ENCODE measurements around the gene OLA1. TPM values are rescaled to one million over a fixed set of nuclear protein-coding genes. Genes with fewer than 3 reads are reported as not detected.

OLA1 gene
- total RNA-seq, 2 donors from 2014 or later: 43.8 to 56.7 TPM

- Histone ChIP-seq H3K27me3 (no peaks in the 10 kb centered on the region), H3K9me3 (no peaks in the 10 kb centered on the region), H3K4me1 (peaks cover 0 to 6% of the 10 kb centered on the region in 2 donors), H3K27ac (no peak overlapping the region), H3K36me3 (no peaks in the 10 kb centered on the region), H3K4me3 (no peak overlapping the region)
- no peak for DNase-seq (ENCODE audit: low spot score)
- peak in 1 of 2 donors; percentile 23 for TF ChIP-seq CTCF (IDR thresholded peaks at IDR 0.05)
Observed at GRCh38 chr2:174048243-174048642, 200.1 kb downstream of the OLA1 start.

DNA sequence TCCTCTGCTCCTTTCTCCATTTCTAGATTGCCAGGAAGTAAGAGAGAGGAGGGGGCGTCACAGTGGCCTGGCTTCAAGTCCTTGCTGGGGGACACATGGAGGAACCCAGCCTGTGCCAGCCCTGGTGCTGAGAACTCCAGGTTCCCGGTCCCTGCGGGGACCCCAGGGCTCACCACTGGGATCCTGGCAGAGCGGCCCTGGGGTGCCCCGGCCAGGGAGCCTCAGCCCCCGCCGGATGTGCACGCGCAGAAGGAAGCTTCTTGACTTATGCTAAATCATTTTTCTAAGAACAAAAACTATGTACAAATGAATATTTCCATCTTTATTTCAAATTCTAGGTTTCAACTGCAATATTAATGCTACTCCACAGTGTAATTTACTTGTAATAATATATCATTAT is 200.6 kb downstream of the OLA1 start:
- no peak for DNase-seq (ENCODE audit: low spot score)
- Histone ChIP-seq H3K4me3 (no peak overlapping the region), H3K9me3 (no peaks in the 10 kb centered on the region), H3K36me3 (no peaks in the 10 kb centered on the region), H3K27ac (no peak overlapping the region), H3K4me1 (peaks cover 0 to 6% of the 10 kb centered on the region in 2 donors), H3K27me3 (no peaks in the 10 kb centered on the region)
- TF ChIP-seq CTCF (IDR thresholded peaks at IDR 0.05): no peak

GRCh38 chr2:174046172-174046571 is 202.2 kb downstream of the OLA1 start:
- H3K9me3 ChIP-seq: no peaks in the 10 kb centered on the region
- no peak overlapping the region for H3K4me3 ChIP-seq
- H3K27ac ChIP-seq: no peak overlapping the region
- H3K27me3 ChIP-seq: no peaks in the 10 kb centered on the region
- DNase-seq (ENCODE audit: low spot score): no peak
- no peaks in the 10 kb centered on the region for H3K4me1 ChIP-seq
- TF ChIP-seq CTCF (IDR thresholded peaks at IDR 0.05): no peak
- H3K36me3 ChIP-seq: no peaks in the 10 kb centered on the region

DNA sequence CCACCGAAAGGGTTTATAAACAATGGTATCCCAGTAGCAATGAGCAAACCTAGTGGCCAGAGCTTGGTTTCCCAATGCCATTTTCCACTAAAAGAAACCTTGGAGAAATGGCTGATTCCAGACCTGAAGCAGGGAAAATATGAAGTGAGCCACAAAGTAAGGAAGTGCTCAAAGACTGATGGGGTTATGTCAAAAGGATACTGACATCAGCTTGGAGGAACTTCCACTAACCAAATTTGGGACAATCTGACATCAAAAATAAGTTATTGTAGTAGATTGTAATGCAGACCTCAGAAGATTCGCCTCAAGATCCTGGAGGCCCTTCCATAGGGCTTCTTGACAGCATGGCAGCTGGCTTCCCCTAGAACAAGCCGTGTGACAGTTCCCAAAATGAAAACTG is 203.8 kb downstream of the OLA1 start:
- Histone ChIP-seq H3K36me3 (no peaks in the 10 kb centered on the region), H3K4me1 (peaks cover 0 to 7% of the 10 kb centered on the region in 2 donors), H3K9me3 (no peaks in the 10 kb centered on the region), H3K27me3 (no peaks in the 10 kb centered on the region), H3K27ac (no peak overlapping the region), H3K4me3 (no peak overlapping the region)
- no peak for TF ChIP-seq CTCF (IDR thresholded peaks at IDR 0.05)
- no peak for DNase-seq (ENCODE audit: low spot score)

DNA sequence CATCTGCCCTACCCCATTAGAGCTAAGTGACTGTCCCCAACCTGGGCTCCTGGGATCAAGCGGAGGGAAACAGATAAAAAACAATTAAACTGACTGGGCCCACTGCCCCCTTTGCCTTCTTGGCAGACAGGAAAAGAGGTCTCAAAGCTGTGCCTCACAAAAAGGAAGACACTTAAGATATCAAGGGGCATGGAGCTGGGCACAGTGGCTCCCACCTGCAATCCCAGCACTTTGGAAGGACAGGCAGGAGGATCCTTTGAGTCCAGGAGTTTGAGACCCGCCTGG is 208.0 kb downstream of the OLA1 start:
- Histone ChIP-seq H3K4me1 (peaks cover 0 to 35% of the 10 kb centered on the region in 2 donors), H3K27ac (peak overlapping the region; percentile 65 to 82), H3K27me3 (no peaks in the 10 kb centered on the region), H3K36me3 (no peaks in the 10 kb centered on the region), H3K9me3 (no peaks in the 10 kb centered on the region), H3K4me3 (no peak overlapping the region)
- DNase-seq (ENCODE audit: low spot score): no peak
- TF ChIP-seq CTCF (IDR thresholded peaks at IDR 0.05): no peak

GRCh38 chr2:174039551-174040416 is 208.5 kb downstream of the OLA1 start:
- Histone ChIP-seq H3K36me3 (no peaks in the 10 kb centered on the region), H3K4me1 (peaks cover 0 to 35% of the 10 kb centered on the region in 2 donors), H3K9me3 (no peaks in the 10 kb centered on the region), H3K4me3 (no peak overlapping the region), H3K27me3 (no peaks in the 10 kb centered on the region), H3K27ac (peak overlapping the region; percentile 65 to 82)
- peak; percentile 92 for DNase-seq (ENCODE audit: low spot score)
- TF ChIP-seq CTCF (IDR thresholded peaks at IDR 0.05): peak; percentile 81 to 87

Measured in right atrium auricular region (tissue), 2 donors.